ENCODE measurements around the gene HPCAL4. TPM values are rescaled to one million over a fixed set of nuclear protein-coding genes. Genes with fewer than 3 reads are reported as not detected.

HPCAL4 gene
- total RNA-seq (10 to 100 TPM; 10.3 to 38.5 (median 28.5) TPM), total RNA-seq (0.69 to 210 (median 118) reads per million in 29 experiments)
- total RNA-seq (2013) = 7.8 TPM

- POLR2A ChIA-PET = interaction anchor here (0.6 to 1.0 kb wide), 9 partner anchors 10 to 1018 kb away, joined by 3 to 8 read pairs (median 4); partner anchors contain the start of gene PPIE (in 2 of the 2)
- 5% methylated on average over 28 of the region's 47 CpGs for WGBS (ENCODE audit: insufficient coverage)
- CTCF ChIA-PET = interaction anchor here (0.6 to 1.3 kb wide), 7 partner anchors 12 to 110 kb away, joined by 3 to 5 read pairs (median 4); no protein-coding TSS in a partner anchor
Observed at GRCh38 chr1:39691383-39692151, at the start of gene HPCAL4. Gene HPCAL4, minus strand, starts transcription at chr1:39691433. Its CDS starts 6,830 bp downstream, at chr1:39684603.

GRCh38 chr1:39738622-39739366 lies 47.6 kb upstream of the HPCAL4 start, which contains the start of gene PPIE:
Gene PPIE, plus strand, starts transcription at chr1:39738882. Its CDS starts 19 bp downstream, at chr1:39738901.
- Histone ChIP-seq H3K9me3 (no peaks in the 10 kb centered on the region), H3K27ac (ENCODE audit: low read length) (peak within 1 kb of the TSS; percentile 54), H3K4me1 (ENCODE audit: control insufficient read depth in 1 of 2, extremely low read depth in 1 of 2, insufficient read depth in 2 of 2, low read length in 2 of 2) (peaks cover 9 to 29% of the 10 kb centered on the region in 2 experiments), H3K4me3 (ENCODE audit: control insufficient read depth in 1 of 2, extremely low read depth in 1 of 2, low read length in 1 of 2) (peak within 1 kb of the TSS; percentile 65 to 72), H3K27me3 (replicated peaks in 1 of 2; ENCODE audit: control insufficient read depth in 2 of 2, extremely low read depth in 1 of 2, insufficient read depth in 2 of 2, low read length in 1 of 2) (peaks cover 9 to 14% of the 10 kb centered on the region in 2 experiments), H3K36me3 (ENCODE audit: control insufficient read depth in 2 of 2, extremely low read depth in 1 of 2, insufficient read depth in 1 of 2, low read length in 1 of 2) (peaks cover 0 to 30% of the 10 kb centered on the region in 2 donors)
- DNase-seq (peak; percentile 80 to 96 (median 91)), ATAC-seq (replicated peaks in 1 of 4) (peak; percentile 98 to 100 (median 99))
- H3K4me3 Mint-ChIP-seq = peak within 1 kb of the TSS; percentile 90 to 95 (median 94)
- H3K4me1 Mint-ChIP-seq = peaks cover 28 to 47% (median 40%) of the 10 kb centered on the region in 3 donors
- under 1% methylated on average over 38 of the region's 52 CpGs for WGBS (ENCODE audit: insufficient coverage)
- peaks cover 0 to 6% (median 0%) of the 10 kb centered on the region in 3 donors for H3K9me3 Mint-ChIP-seq
- ChIA-PET CTCF (interaction anchor here (0.6 kb wide), 2 partner anchors 160 to 706 kb away, joined by 4 to 5 read pairs; no protein-coding TSS in a partner anchor), POLR2A (interaction anchor here (0.6 to 1.2 kb wide), 10 partner anchors 9 to 1807 kb away, joined by 3 to 6 read pairs (median 4); partner anchors contain the start of gene HPCAL4 (in 2 of the 2))
- peaks cover 23% of the 10 kb centered on the region for H3K36me3 Mint-ChIP-seq
- peak within 1 kb of the TSS; percentile 94 to 95 for H3K27ac Mint-ChIP-seq
- H3K27me3 Mint-ChIP-seq = peaks cover 15 to 18% of the 10 kb centered on the region in 2 donors

More at GRCh38 chr1:39691383-39692151, at the start of gene HPCAL4:
- peaks cover 40 to 52% (median 44%) of the 10 kb centered on the region in 3 donors for H3K4me1 Mint-ChIP-seq
- H3K9me3 ChIP-seq = no peaks in the 10 kb centered on the region
- peak; percentile 76 to 93 (median 85) for DNase-seq
- peak within 1 kb of the TSS; percentile 24 for H3K27ac ChIP-seq (ENCODE audit: low read length)
- peaks cover under 1 to 5% of the 10 kb centered on the region in 2 donors for H3K27me3 Mint-ChIP-seq
- H3K36me3 ChIP-seq (ENCODE audit: control insufficient read depth in 2 of 2, extremely low read depth in 1 of 2, insufficient read depth in 1 of 2, low read length in 1 of 2) = no peaks in the 10 kb centered on the region
- ATAC-seq (replicated peaks in 1 of 4) = peak; percentile 90 to 94 (median 92)
- H3K27ac Mint-ChIP-seq = peak within 1 kb of the TSS; percentile 75 to 90
- H3K4me3 ChIP-seq (ENCODE audit: control insufficient read depth in 1 of 2, extremely low read depth in 1 of 2, low read length in 1 of 2) = peak within 1 kb of the TSS; percentile 58 to 66
- H3K4me1 ChIP-seq (ENCODE audit: control insufficient read depth in 1 of 2, extremely low read depth in 1 of 2, insufficient read depth in 2 of 2, low read length in 2 of 2) = peaks cover 0 to 36% of the 10 kb centered on the region in 2 experiments
- peaks cover 6% of the 10 kb centered on the region for H3K36me3 Mint-ChIP-seq
- peak within 1 kb of the TSS; percentile 85 to 91 (median 86) for H3K4me3 Mint-ChIP-seq
- peaks cover 10 to 53% of the 10 kb centered on the region in 2 experiments for H3K27me3 ChIP-seq (replicated peaks in 1 of 2; ENCODE audit: control insufficient read depth in 2 of 2, extremely low read depth in 1 of 2, insufficient read depth in 2 of 2, low read length in 1 of 2)
- no peaks in the 10 kb centered on the region for H3K9me3 Mint-ChIP-seq

DNA sequence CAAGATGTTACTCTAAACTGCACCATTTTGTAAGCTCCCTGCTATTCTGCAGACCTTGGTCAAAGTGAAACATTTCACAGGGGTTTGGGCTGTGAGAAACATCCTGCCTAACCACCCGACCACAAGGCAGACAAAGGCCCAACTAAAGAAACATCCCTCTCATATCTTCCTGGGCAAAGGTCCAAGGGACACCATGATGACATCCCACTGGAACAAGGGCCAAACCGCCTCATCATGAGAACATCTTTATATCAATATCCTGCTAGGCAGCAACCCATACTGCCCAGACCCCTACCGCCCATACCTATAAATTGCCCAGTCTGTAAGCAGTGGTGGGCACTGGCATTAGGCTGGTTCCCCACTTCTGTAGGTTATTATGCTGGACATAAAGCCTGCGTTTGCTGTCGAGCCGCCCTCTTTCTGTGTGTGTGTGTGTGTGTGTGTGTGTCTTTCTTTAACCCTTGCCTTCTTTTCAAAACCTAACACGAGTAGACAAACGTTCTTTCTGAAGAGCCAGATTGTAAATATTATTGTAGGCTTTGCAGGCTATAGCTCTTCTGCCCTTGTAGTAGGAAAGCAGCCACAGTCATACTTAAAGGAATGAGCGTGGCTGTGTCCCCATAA lies 46.4 kb upstream of the HPCAL4 start:
- peaks cover 0 to 19% of the 10 kb centered on the region in 2 donors for H3K36me3 ChIP-seq (ENCODE audit: control insufficient read depth in 2 of 2, extremely low read depth in 1 of 2, insufficient read depth in 1 of 2, low read length in 1 of 2)
- H3K9me3 ChIP-seq = no peaks in the 10 kb centered on the region
- DNase-seq (peak in 2 of 35 experiments; percentile 9 to 16), ATAC-seq (replicated peaks in 1 of 4) (no peak)
- H3K4me3 ChIP-seq (ENCODE audit: control insufficient read depth in 1 of 2, extremely low read depth in 1 of 2, low read length in 1 of 2) = no peak overlapping the region
- no peak overlapping the region for H3K27ac ChIP-seq (ENCODE audit: low read length)
- H3K27me3 ChIP-seq (replicated peaks in 1 of 2; ENCODE audit: control insufficient read depth in 2 of 2, extremely low read depth in 1 of 2, insufficient read depth in 2 of 2, low read length in 1 of 2) = peaks cover 16 to 22% of the 10 kb centered on the region in 2 experiments
- Mint-ChIP-seq H3K4me3 (peak overlapping the region; percentile 39 to 94 (median 90)), H3K27ac (peak overlapping the region; percentile 74 to 95), H3K27me3 (peaks cover 20 to 29% of the 10 kb centered on the region in 2 donors), H3K4me1 (peaks cover 28 to 47% (median 37%) of the 10 kb centered on the region in 3 donors), H3K9me3 (peaks cover 0 to 6% (median 0%) of the 10 kb centered on the region in 3 donors), H3K36me3 (peaks cover 14% of the 10 kb centered on the region)
- peaks cover 9 to 29% of the 10 kb centered on the region in 2 experiments for H3K4me1 ChIP-seq (ENCODE audit: control insufficient read depth in 1 of 2, extremely low read depth in 1 of 2, insufficient read depth in 2 of 2, low read length in 2 of 2)
- CTCF ChIA-PET = no interaction called here
- POLR2A ChIA-PET = interaction anchor here (0.5 to 1.2 kb wide), 3 partner anchors 37 to 134 kb away, joined by 3 to 9 read pairs (median 6); partner anchors contain the start of gene HPCAL4 (in 1 of the 2)
- 80% methylated on average over 1 of the region's 9 CpGs for WGBS (ENCODE audit: insufficient coverage)

- H3K36me3 ChIP-seq (ENCODE audit: control insufficient read depth in 2 of 2, extremely low read depth in 1 of 2, insufficient read depth in 1 of 2, low read length in 1 of 2) = peaks cover 0 to 5% of the 10 kb centered on the region in 2 donors
- WGBS (ENCODE audit: insufficient coverage) = 33% methylated on average over 1 of the region's 3 CpGs
- ATAC-seq (replicated peaks in 1 of 4) (no peak), DNase-seq (no peak)
- Mint-ChIP-seq H3K9me3 (peaks cover 0 to 6% (median 0%) of the 10 kb centered on the region in 3 donors), H3K4me1 (peaks cover 23 to 39% (median 26%) of the 10 kb centered on the region in 3 donors), H3K36me3 (no peaks in the 10 kb centered on the region), H3K4me3 (no peak overlapping the region), H3K27ac (no peak overlapping the region), H3K27me3 (peaks cover 27 to 36% of the 10 kb centered on the region in 2 donors)
- peaks cover 18 to 26% of the 10 kb centered on the region in 2 experiments for H3K27me3 ChIP-seq (replicated peaks in 1 of 2; ENCODE audit: control insufficient read depth in 2 of 2, extremely low read depth in 1 of 2, insufficient read depth in 2 of 2, low read length in 1 of 2)
- peaks cover 9 to 29% of the 10 kb centered on the region in 2 experiments for H3K4me1 ChIP-seq (ENCODE audit: control insufficient read depth in 1 of 2, extremely low read depth in 1 of 2, insufficient read depth in 2 of 2, low read length in 2 of 2)
- H3K9me3 ChIP-seq = no peaks in the 10 kb centered on the region
- POLR2A ChIA-PET = interaction anchor here (0.5 to 0.6 kb wide), 2 partner anchors 68 to 159 kb away, joined by 5 to 6 read pairs; partner anchors contain the start of gene PABPC4 (in 1 of the 2)
- CTCF ChIA-PET = interaction anchor here in 1 of 2 donors (0.6 kb wide), 1 partner anchor 56 kb away, joined by 3 read pairs; no protein-coding TSS in a partner anchor
- H3K4me3 ChIP-seq (ENCODE audit: control insufficient read depth in 1 of 2, extremely low read depth in 1 of 2, low read length in 1 of 2) = no peak overlapping the region
- H3K27ac ChIP-seq (ENCODE audit: low read length) = no peak overlapping the region
Observed at GRCh38 chr1:39735731-39736130, 44.5 kb upstream of the HPCAL4 start.

DNA sequence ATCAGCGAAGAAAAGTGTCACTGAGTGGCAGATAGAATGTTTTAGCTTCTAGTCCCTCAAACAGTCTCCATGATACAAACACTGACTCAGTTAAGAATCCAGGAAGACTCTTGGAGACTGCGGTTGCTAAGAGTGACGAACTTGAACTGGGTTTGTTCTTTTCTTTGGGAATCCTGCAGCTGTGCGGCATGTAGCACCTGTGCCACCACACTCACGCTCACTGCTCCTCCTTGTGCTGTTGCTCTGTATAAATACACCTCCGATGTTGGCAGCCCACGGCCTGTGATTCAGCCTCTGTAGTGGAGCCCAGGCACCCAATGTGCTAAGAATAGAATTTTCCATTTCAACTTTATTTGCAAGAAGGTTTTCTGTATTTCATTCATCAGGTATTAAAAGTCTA lies 41.9 kb upstream of the HPCAL4 start:
- H3K4me3 Mint-ChIP-seq = no peak overlapping the region
- ATAC-seq (replicated peaks in 1 of 4) (no peak), DNase-seq (no peak)
- H3K27ac Mint-ChIP-seq = no peak overlapping the region
- 57% methylated on average over 6 of the region's 7 CpGs for WGBS (ENCODE audit: insufficient coverage)
- peaks cover 49 to 62% of the 10 kb centered on the region in 2 donors for H3K27me3 Mint-ChIP-seq
- Histone ChIP-seq H3K9me3 (no peaks in the 10 kb centered on the region), H3K27ac (ENCODE audit: low read length) (no peak overlapping the region), H3K27me3 (replicated peaks in 1 of 2; ENCODE audit: control insufficient read depth in 2 of 2, extremely low read depth in 1 of 2, insufficient read depth in 2 of 2, low read length in 1 of 2) (peaks cover 25 to 37% of the 10 kb centered on the region in 2 experiments), H3K36me3 (ENCODE audit: control insufficient read depth in 2 of 2, extremely low read depth in 1 of 2, insufficient read depth in 1 of 2, low read length in 1 of 2) (no peaks in the 10 kb centered on the region), H3K4me1 (ENCODE audit: control insufficient read depth in 1 of 2, extremely low read depth in 1 of 2, insufficient read depth in 2 of 2, low read length in 2 of 2) (peaks cover 0 to 12% of the 10 kb centered on the region in 2 experiments), H3K4me3 (ENCODE audit: control insufficient read depth in 1 of 2, extremely low read depth in 1 of 2, low read length in 1 of 2) (no peak overlapping the region)
- ChIA-PET POLR2A (no interaction called here), CTCF (interaction anchor here in 1 of 2 donors (1.2 kb wide), 1 partner anchor 127 kb away, joined by 3 read pairs; no protein-coding TSS in a partner anchor)
- H3K4me1 Mint-ChIP-seq = peaks cover 2 to 15% (median 3%) of the 10 kb centered on the region in 3 donors
- peaks cover 0 to 6% (median 0%) of the 10 kb centered on the region in 3 donors for H3K9me3 Mint-ChIP-seq
- H3K36me3 Mint-ChIP-seq = no peaks in the 10 kb centered on the region
